Measurements from ENCODE around the gene CFAP53.

The CFAP53 gene

GRCh38 chr18:50287441-50288347, 21.4 kb upstream of the CFAP53 start, which contains the start of gene CXXC1:
Gene CXXC1, minus strand, starts transcription at chr18:50287692. Its CDS starts 103 bp downstream, at chr18:50287589.
- DNase-seq (ENCODE audit: low spot score): peak; percentile 92

GRCh38 chr18:50287028-50287440, 20.7 kb upstream of the CFAP53 start:
- DNase-seq (ENCODE audit: low spot score): no peak

GRCh38 chr18:50286391-50287027, 20.2 kb upstream of the CFAP53 start:
- DNase-seq (ENCODE audit: low spot score): no peak

GRCh38 chr18:50285631-50286321, 19.5 kb upstream of the CFAP53 start:
- DNase-seq (ENCODE audit: low spot score): no peak

- DNase-seq (ENCODE audit: low spot score): no peak
Observed at GRCh38 chr18:50285071-50285470, 18.8 kb upstream of the CFAP53 start.

- DNase-seq (ENCODE audit: low spot score): no peak
Observed at GRCh38 chr18:50284255-50284885, 18.1 kb upstream of the CFAP53 start.

- no peak for DNase-seq (ENCODE audit: low spot score)
Observed at GRCh38 chr18:50283469-50284209, 17.3 kb upstream of the CFAP53 start.

- DNase-seq (ENCODE audit: low spot score): no peak
Observed at GRCh38 chr18:50282521-50283335, 16.4 kb upstream of the CFAP53 start.

- no peak for DNase-seq (ENCODE audit: low spot score)
Observed at GRCh38 chr18:50281972-50282520, 15.8 kb upstream of the CFAP53 start.

GRCh38 chr18:50281295-50281971, 15.1 kb upstream of the CFAP53 start, which contains the start of gene MBD1:
Gene MBD1, minus strand, starts transcription at chr18:50281523. Its CDS starts 1,531 bp downstream, at chr18:50279992.
- DNase-seq (ENCODE audit: low spot score): peak; percentile 99

- no peak for DNase-seq (ENCODE audit: low spot score)
Observed at GRCh38 chr18:50280707-50281294, 14.5 kb upstream of the CFAP53 start.

- DNase-seq (ENCODE audit: low spot score): no peak
Observed at GRCh38 chr18:50279752-50280151, 13.5 kb upstream of the CFAP53 start.

GRCh38 chr18:50277942-50278341, 11.6 kb upstream of the CFAP53 start:
- no peak for DNase-seq (ENCODE audit: low spot score)

- DNase-seq (ENCODE audit: low spot score): no peak
Observed at GRCh38 chr18:50276452-50276851, 10.2 kb upstream of the CFAP53 start.

- DNase-seq (ENCODE audit: low spot score): no peak
Observed at GRCh38 chr18:50275503-50276036, 9.3 kb upstream of the CFAP53 start.

GRCh38 chr18:50274941-50275340, 8.6 kb upstream of the CFAP53 start:
- DNase-seq (ENCODE audit: low spot score): no peak

GRCh38 chr18:50274044-50274442, 7.7 kb upstream of the CFAP53 start:
- no peak for DNase-seq (ENCODE audit: low spot score)

GRCh38 chr18:50273203-50274043, 7.1 kb upstream of the CFAP53 start:
- DNase-seq (ENCODE audit: low spot score): no peak

All from COLO829 (cell line).